GM19438 (cell line): ENCODE measurements around the gene CEP295NL.
"Not testable (repeated sequence)": the region's sequence is repeated elsewhere in the genome, so short reads cannot be mapped to it uniquely, and the experiment has no call there.

Source experiments
- ATAC-seq: cut with Tn5 transposase; IDR thresholded peaks from one replicate; pipeline ENCODE4 v1.9.1; 2021; ENCODE audit warnings: low read depth; ENCODE audit not compliant: unreplicated experiment

The CEP295NL gene

GRCh38 chr17:78905541-78905940, 2.5 kb upstream of the CEP295NL start:
- no peak for ATAC-seq

DNA sequence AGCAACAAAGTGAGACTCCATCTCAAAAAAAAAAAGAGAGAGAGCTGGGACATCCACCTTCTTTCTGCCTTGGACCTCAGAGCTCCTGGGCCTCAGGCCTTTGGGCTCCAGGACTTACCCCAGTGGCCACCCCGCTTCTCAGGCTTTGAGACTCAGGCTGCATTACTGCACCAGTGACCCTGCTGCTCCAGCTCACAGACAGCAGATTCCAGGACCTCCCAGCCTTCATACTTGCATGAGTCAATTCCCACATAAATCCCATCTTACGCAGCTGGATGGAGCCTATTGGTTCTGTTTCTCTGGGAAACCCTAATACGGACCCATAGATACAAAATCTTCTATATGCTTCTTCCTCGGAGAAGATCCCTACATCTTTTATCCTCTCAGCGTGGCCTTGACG, 2.1 kb upstream of the CEP295NL start:
- no peak for ATAC-seq

DNA sequence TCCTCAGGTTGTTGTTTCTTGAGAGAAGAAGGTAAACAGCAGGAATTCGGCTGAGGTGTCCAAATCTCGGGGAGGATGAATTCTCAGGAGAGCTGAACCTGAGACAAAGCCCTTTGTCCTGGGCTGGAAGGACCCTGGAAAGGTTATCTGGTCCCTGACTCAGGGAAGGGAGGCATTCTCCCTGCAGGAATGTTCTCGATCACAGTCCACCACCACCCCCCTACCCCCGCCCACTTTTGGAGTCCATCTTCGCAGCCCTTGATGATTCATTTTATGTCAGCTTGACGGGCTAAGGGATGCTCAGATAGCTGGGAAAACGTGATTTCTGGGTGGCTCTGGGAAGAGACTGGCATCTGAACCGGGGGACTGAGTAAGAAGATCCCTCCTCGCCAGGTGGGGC, 1.4 kb upstream of the CEP295NL start:
- ATAC-seq, result no peak

DNA sequence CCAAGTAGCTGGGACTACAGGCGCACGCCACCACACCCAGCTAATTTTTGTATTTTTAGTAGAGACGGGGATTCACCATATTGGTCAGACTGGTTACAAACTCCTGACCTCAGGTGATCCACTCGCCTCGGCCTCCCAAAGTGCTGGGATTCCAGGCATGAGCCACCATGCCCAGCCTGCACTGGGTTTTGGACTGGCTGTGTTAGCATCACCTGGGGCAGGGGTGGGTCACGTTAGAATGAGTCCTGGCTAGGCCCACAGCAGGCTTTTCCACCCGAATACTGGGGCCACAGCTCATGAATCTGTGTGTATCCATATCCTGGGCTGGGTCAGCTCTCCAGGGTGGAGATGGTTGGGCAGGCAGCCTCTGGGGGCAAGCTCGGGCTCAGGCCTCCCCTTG, 770 bp downstream of the CEP295NL start:
- ATAC-seq, result not testable (repeated sequence)

- ATAC-seq, result no peak
Measured at GRCh38 chr17:78901806-78902205, 1.2 kb downstream of the CEP295NL start.

DNA sequence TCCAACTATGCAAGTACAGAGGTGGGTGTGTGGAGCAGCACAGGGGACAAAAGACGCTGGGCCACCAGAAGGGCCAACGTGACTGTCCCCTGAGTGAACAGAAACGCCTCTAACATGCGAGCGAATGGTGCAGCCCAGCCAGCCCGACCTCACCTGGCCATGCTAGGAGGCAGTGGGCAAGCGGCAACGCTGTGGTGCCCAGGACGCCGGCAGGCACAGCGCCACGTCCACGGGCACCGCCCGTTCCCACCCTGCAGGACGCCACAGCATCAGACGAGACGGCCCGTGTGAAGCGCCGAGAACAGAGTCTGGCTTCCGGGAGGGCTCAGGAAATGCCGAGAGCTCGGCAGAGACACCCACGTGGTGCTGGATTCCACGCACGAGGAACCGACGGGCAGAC, 2.2 kb downstream of the CEP295NL start:
- no peak for ATAC-seq

DNA sequence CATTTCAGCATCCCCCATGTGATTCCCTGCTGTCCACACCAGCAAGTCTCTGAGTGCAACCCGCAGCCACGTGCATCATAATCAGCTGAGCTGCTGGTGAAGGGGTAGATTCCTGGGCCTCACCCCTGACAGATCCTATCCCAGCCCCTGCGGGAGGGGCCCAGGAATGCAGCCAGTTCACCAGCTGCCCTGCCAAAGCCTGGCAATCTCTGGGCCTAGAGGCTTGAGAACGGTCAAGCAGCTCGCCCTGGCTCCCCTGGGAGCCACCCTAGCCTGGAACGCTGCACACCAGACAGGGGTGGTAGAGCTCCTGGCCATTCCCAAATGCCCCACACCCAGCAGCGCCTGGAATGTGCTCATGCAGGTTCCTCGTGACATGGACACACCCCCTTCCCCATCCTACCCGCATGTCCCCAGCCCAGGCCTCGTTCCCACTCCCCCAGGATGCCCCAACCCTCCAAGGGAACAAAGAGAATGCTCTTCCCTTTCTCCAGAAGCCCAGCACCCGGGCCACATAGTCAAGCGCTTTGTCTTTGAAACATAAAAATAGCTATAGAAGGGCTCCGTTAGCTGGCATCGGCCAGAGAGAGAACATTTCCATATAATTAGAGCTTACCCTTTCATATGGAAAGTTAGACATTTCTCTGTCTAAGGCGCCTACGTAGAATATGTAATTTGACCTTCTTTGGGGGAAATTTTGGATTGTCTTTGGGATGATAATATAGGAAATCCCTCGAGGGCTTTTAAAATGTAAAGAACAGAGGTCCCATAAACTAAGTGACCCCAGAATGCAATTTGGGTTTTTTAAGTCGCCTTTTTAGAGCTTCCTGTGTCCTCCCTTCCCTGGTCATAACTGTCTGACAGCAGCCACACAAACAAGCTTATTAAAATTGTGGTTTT, 3.4 kb downstream of the CEP295NL start:
- ATAC-seq, result no peak

- ATAC-seq, result no peak
Measured at GRCh38 chr17:78898947-78899346, 4.1 kb downstream of the CEP295NL start.

GRCh38 chr17:78898075-78898836, 4.7 kb downstream of the CEP295NL start:
- ATAC-seq, result no peak

- ATAC-seq, result no peak
Measured at GRCh38 chr17:78897664-78898047, 5.3 kb downstream of the CEP295NL start.

DNA sequence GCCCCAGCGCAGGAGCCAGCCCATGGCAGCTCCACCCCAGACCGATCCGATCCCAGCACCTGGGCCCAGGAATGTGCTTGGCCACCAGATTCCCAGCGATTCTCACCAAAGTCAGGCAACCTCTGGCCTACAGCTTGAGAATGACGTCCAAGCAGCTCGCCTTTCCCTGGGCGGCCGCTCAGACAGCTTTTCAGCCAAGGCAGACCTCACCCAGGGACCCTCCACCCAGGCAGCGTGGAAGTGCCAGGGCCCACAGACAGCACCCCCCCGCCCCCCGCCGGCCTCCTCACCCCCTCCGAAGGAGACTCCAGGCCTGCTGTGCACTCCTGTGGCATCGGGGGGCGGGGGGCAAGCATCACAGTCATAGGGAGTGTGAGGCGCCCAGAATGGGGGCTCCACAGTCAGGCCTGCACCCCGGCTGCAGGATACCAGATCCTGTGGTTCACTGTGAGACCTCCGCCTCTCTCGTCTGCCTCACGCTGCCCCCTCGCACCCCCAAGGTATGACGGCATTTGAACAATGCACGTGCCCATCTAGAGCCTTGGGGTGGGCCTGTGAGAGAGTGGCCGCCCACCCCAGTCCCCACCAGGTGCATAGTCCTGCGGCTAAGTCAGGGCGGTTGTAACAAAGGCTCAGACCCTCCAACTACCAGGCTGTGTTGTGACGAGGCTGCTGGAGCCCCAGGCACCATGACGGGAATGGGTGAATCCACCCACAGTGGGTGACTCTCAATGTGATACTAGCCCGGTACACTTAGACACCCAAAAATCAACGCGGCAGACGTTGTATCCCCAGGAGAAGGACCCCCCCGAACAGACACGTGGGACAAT, 6.0 kb downstream of the CEP295NL start:
- ATAC-seq, result no peak

DNA sequence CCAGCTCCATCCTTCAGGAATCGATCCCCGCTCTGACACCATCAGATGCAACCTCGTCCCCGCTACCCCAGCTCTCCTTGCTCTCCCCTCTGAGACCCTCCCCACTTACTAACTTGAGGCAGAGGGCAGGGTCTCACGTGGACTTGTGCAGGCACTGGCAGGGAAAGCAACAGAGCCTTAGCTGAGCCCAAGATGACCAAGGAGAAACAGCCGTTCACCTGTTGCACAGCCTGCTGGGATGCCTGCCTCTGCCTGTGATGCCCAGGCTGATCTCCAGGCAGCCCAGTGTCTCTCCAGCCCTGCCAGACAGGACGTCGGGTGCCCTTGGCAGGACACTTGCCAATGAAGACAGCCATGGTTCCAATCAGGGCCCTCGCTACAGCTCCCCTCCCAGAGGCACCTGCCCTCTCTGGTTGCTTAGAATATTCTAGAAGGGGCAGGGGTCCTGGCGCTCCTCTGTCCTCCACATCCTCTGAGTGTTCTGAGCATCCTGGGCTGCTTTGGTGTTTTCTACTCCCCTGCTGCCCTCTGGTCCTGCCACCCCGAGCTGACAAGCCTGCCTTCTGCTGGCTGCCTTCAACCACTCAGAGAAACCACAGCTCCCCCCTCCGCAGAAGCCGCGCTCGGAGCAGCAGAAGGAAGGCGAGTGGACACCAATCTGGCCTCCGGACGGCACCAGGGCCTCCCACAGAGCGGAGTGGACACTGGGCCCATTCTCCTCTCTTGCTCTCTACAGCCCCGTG, 6.7 kb downstream of the CEP295NL start:
- no peak for ATAC-seq

GRCh38 chr17:78895322-78895721, 7.7 kb downstream of the CEP295NL start:
- ATAC-seq, result no peak

DNA sequence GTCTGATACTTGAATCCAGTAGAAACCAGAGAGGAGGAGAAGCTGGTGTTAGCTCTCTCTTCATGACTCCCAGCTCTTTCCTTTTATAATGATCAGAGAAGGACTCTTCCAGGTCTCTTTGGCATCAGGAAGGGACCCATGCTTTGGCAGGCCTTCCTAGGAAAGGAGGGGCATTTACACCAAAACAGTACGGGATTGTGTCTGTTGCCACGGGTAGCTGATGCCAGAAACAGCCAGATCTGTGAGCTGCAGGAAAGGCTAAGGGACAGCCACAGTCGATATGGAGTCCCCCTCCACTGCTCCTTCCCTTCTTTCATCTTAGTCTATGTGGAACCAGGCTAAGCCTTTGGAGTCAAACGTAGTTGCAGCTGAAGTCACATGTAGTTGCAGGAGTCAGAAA, 9.3 kb downstream of the CEP295NL start:
- no peak for ATAC-seq

GRCh38 chr17:78892936-78893379, 10.0 kb downstream of the CEP295NL start:
- ATAC-seq, result no peak

DNA sequence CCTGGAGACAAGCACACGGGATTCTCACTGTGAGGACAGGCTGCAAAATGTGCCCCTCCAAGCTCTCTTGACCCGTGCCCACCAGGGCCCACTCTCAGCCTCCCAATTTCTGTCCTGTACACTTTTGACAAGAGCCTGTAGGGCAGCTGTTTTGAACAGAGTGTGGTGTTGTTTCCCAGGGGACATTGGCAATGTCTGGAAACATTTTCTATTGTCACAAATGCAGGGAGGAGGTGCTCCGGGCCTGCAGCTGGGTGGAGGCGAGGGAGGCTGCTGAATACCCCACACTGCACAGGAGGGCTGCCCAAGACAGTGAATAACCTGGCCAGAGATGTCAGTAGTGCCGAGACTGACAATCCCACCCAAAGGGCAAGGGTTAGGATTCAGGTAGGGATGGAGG, 10.5 kb downstream of the CEP295NL start:
- ATAC-seq, result no peak

DNA sequence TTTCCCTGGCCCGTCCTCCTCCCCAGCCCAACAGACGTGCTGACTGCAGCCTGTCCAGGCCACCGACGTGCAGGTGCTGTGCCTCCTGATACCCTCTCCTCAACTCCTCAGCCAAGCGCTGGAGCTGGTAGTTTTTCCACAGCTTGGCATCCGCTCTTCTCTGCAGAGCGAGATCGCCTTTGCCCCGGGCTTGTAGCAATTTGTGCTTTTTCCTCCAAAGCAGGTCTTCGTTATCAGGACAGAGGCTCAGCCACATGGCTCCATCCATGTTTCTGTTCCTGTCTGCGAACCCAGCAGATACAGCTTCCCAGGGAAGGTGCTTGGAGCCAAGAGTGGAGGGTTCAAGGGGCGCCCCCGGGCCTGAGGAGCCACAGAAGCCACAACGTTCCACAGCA, 10.9 kb downstream of the CEP295NL start:
- no peak for ATAC-seq

DNA sequence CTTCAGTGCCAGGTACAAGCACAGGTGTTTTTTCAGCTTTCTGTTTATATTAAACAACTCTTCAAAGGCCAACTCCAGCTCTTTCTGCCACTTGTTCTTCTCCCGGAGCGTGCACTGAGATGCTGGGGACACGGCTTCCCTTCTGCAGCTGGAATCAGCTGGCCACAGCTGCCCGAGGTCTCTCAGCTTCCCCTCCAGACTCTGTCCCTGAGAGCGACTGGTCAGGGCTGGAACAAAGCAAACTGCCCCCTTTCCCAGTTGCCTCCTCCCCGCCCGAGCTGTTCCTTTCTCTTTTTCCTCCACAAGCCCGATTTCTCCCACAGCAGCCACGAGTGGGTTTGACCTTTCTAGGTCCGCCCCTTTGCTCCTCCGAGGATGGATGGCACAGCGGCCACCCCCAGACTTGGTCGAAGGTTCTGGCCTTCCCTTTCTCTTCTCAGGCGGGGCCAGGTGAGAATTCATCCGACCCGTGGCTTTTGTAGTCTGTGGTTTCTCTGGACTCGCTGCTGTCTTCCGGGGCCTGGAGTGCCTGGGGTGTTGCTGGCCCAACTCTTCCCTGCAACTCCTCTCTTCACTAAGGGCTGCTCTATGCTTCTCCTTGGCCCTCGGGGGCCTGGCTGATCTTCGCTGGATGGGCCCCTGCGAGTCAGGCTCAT, 11.5 kb downstream of the CEP295NL start:
- ATAC-seq, result no peak

GRCh38 chr17:78890498-78890897, 12.5 kb downstream of the CEP295NL start:
- no peak for ATAC-seq

DNA sequence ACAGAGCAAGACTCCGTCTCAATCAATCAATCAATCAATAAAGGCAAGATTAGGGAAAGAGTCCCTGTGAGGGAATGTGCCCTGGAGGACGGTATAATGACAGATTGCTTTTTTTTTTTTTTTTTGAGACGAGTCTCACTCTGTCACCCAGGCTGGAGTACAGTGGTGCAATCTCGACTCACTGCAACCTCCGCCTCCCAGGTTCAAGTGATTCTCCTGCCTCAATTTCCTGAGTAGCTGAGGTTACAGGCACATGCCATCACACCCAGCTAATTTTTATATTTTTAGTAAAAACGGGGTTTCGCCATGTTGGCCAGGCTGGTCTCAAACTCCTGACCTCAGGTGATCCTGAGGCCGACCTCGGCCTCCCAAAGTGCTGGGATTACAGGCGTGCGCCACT, 12.9 kb downstream of the CEP295NL start:
- not testable (repeated sequence) for ATAC-seq
